Mammary epithelial cell (primary cell): Measurements from ENCODE around the gene KCNJ13.

Experiments used
- CTCF ChIP-seq, 2 donors: IDR thresholded peaks in 1 of 2; conservative IDR thresholded peaks in 1 of 2; 2 replicates each; pipeline ENCODE4 v1.5.1; 2011 to 2012; ENCODE audit warnings: inconsistent platforms in 2 of 2, low read length in 2 of 2, mild to moderate bottlenecking in 2 of 2, control low read depth in 1 of 2, low read depth in 1 of 2; ENCODE audit not compliant: insufficient read depth in 1 of 2; ENCODE audit errors: extremely low read depth in 1 of 2
- EZH2 ChIP-seq: IDR thresholded peaks from 2 replicates; pipeline ENCODE4 v1.6.1; 2012; ENCODE audit warnings: low read length, inconsistent platforms, borderline replicate concordance

DNA sequence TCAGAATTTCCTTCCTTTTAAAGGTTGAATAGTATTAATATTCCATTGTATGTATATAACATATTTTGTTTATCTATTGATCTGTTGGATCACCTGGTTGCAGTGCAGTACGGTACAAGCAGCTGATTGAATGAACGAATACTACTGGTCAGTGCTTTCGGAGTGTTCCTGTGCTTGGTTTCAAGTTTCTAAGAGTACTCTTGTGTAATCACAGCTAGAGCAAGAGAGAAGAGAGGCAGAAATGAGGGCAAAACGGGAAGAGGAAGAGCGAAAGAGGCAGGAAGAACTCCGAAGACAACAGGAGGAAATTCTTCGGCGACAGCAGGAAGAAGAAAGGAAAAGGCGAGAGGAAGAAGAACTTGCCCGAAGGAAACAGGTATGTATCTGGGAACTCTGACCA lies 40.3 kb upstream of the KCNJ13 start:
- TF ChIP-seq CTCF (conservative IDR thresholded peaks at IDR 0.05 in 1 of 2, IDR thresholded peaks at IDR 0.05 in 1 of 2; ENCODE audit: extremely low read depth in 1 of 2, insufficient read depth in 1 of 2, low read depth in 1 of 2, low read length in 2 of 2): no peak
- TF ChIP-seq EZH2: no peak
